PC-9 (cell line): Measurements from ENCODE around the gene TMEM272. TPM values are rescaled to one million over a fixed set of nuclear protein-coding genes. Genes with fewer than 3 reads are reported as not detected.

Experiments
- BruUV-seq: library from RNA; stranded (reverse); fragments of 400-500 nt; replicated peaks from 2 replicates; lab custom pipeline; 2021; lab: Mats Ljungman, UMichigan
- CTCF ChIA-PET: fragments of 300-600 bp; sonication (Branson Sonifier 250); formaldehyde crosslinking; loops from one replicate; lab custom pipeline; 2022; ENCODE audit warnings: antibody characterized with exemption; lab: Charles Lee
- POLR2A ChIA-PET: fragments of 300-600 bp; sonication (Branson Sonifier 250); formaldehyde crosslinking; loops from one replicate; lab custom pipeline; 2022; ENCODE audit warnings: antibody characterized with exemption; ENCODE audit not compliant: unreplicated experiment; lab: Charles Lee
- DNase-seq, 2 experiments: peaks; one replicate each; pipeline versions ENCODE4 v3.0.0 to v3.0.0-alpha.2; 2015 to 2022; ENCODE audit warnings: mixed read lengths in 1 of 2
- H2AFZ ChIP-seq: fragments of 200-600 bp; sonication (generic); 2 replicates; pipeline ENCODE4 v1.8.1; 2017; ENCODE audit warnings: antibody characterized with exemption
- H3F3A ChIP-seq: fragments of 200-600 bp; sonication (generic); 2 replicates; pipeline ENCODE4 v1.8.1; 2017; ENCODE audit warnings: antibody characterized with exemption, mild to moderate bottlenecking, low read depth; ENCODE audit not compliant: insufficient read depth
- H3K27ac ChIP-seq: fragments of 200-600 bp; sonication (generic); 2 replicates; pipeline ENCODE4 v1.6.1; 2016; ENCODE audit warnings: mixed run types
- H3K27me3 ChIP-seq: fragments of 200-600 bp; sonication (generic); 2 replicates; pipeline ENCODE4 v1.6.1; 2016; ENCODE audit warnings: low read depth, mixed run types; ENCODE audit not compliant: insufficient read depth
- H3K36me3 ChIP-seq: fragments of 200-600 bp; sonication (generic); 2 replicates; pipeline ENCODE4 v1.6.1; 2016; ENCODE audit warnings: low read depth, mixed run types
- H3K4me1 ChIP-seq: fragments of 200-600 bp; sonication (generic); replicated peaks from 2 replicates; pipeline ENCODE4 v1.6.1; 2016; ENCODE audit warnings: mixed run types; ENCODE audit not compliant: insufficient read depth
- H3K4me2 ChIP-seq: fragments of 200-600 bp; sonication (generic); 2 replicates; pipeline ENCODE4 v1.6.1; 2017; ENCODE audit warnings: mixed run types
- H3K4me3 ChIP-seq: fragments of 200-600 bp; sonication (generic); 2 replicates; pipeline ENCODE4 v1.6.1; 2016; ENCODE audit warnings: mixed run types
- H3K79me2 ChIP-seq: fragments of 200-600 bp; sonication (generic); 2 replicates; pipeline ENCODE4 v1.6.1; 2017; ENCODE audit warnings: low read depth, mixed run types
- H3K9me2 ChIP-seq: fragments of 200-600 bp; sonication (generic); 2 replicates; pipeline ENCODE4 v1.8.1; 2017; ENCODE audit warnings: mild to moderate bottlenecking; ENCODE audit not compliant: insufficient read depth
- H3K9me3 ChIP-seq: fragments of 200-600 bp; sonication (generic); 2 replicates; pipeline ENCODE4 v1.8.1; 2016; ENCODE audit warnings: low read depth; ENCODE audit not compliant: insufficient read depth
- H4K20me1 ChIP-seq: fragments of 200-600 bp; sonication (generic); 2 replicates; pipeline ENCODE4 v1.8.1; 2017; ENCODE audit not compliant: insufficient read depth
- EZH2 ChIP-seq: fragments of 200-600 bp; sonication (generic); IDR thresholded peaks from 2 replicates; pipeline ENCODE4 v1.8.0; 2017; ENCODE audit warnings: antibody characterized with exemption, low read depth
- intact Hi-C: fragments of 100-400 bp; cut with micrococcal nuclease; formaldehyde crosslinking; loops from one replicate; pipeline ENCODE4 v1.10.0; 2022; ENCODE audit not compliant: unreplicated experiment
- total RNA-seq: library from RNA; stranded (reverse); gene quantifications from 2 replicates; pipeline ENCODE4 v1.2.3, GENCODE V29; 2021
- TF ChIP-seq, protein P1 (sequence below): fragments of 200-600 bp; sonication (generic); conservative IDR thresholded peaks from 2 replicates; pipeline ENCODE4 v1.6.1; 2017; ENCODE audit warnings: mixed run types, antibody characterized with exemption, mild to moderate bottlenecking, moderate library complexity

TMEM272 gene
- total RNA-seq, 1 experiment from 2014 or later: not detected

DNA sequence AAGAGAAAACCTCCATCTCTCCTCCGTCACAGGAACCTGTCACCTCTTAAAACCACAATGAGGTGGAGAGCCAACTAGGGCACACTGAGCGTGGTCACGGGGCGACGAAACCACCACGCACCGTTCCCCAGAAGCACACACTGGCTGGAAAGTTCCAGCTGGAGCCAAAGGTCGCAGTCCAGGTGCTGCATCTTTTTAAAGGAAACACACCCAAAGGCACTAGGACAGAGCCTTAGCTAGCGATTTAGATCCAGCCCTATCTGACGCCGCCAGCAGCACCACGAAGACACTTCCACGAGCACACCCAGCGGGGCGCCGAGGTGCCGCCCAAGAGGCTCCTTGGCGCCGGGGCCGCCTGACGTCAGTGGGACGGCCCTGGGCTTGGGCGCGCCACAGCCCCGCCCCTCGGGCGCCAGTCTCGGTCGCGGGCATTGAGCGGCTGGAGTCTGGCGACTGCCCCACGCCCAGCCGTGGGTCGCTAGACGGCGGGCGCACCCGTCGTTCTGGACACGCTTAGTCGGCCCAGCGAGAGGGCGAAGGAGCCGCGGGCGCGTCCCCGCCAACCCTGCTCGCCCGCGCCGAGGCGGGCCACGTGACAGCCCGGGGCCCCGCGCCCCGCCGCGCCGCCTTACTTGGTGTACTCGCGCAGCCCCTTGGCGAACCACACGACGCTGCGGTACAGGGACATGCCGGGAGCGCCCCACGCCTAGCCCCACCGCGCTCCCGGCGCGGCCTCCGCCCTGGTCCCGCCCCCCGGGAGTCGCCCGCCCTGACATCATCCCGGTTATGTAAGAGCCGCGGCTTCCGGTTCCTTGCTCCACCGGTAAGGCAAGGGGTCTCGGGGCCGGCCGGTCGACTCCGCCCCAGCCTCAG lies 41.3 kb downstream of the TMEM272 start, which contains the start of gene DHRS12:
Gene DHRS12, minus strand, starts transcription at position 742 of the 873 bp plus-strand sequence. CDS start 4,504 bp downstream, outside the sequence.
- peak within 1 kb of the TSS; percentile 89 for H2AFZ ChIP-seq
- TSS peak; percentile 71 for BruUV-seq
- H3K9me2 ChIP-seq: no peaks in the 10 kb centered on the region
- peak within 1 kb of the TSS; percentile 54 for H3K27ac ChIP-seq
- peaks cover 37% of the 10 kb centered on the region; the same call in 1 of the 2 replicates for H3F3A ChIP-seq
- ChIA-PET POLR2A (interaction anchor here (0.6 kb wide), 1 partner anchor 77 kb away, joined by 3 read pairs; no protein-coding TSS in a partner anchor), CTCF (no interaction called here)
- no peaks in the 10 kb centered on the region for H3K79me2 ChIP-seq
- H3K36me3 ChIP-seq: no peaks in the 10 kb centered on the region
- peak within 1 kb of the TSS; percentile 99 for H3K4me2 ChIP-seq
- peaks cover 26% of the 10 kb centered on the region for H3K4me1 ChIP-seq
- H3K27me3 ChIP-seq: no peaks in the 10 kb centered on the region
- intact Hi-C loops: loop anchor here (1.0 to 5.0 kb wide), 4 partner anchors 324 to 676 kb away; partner anchors contain the start of genes INTS6, NEK5 and VPS36
- H3K9me3 ChIP-seq: no peaks in the 10 kb centered on the region
- peak; percentile 60 to 83 for DNase-seq
- TF ChIP-seq, protein P1, sequence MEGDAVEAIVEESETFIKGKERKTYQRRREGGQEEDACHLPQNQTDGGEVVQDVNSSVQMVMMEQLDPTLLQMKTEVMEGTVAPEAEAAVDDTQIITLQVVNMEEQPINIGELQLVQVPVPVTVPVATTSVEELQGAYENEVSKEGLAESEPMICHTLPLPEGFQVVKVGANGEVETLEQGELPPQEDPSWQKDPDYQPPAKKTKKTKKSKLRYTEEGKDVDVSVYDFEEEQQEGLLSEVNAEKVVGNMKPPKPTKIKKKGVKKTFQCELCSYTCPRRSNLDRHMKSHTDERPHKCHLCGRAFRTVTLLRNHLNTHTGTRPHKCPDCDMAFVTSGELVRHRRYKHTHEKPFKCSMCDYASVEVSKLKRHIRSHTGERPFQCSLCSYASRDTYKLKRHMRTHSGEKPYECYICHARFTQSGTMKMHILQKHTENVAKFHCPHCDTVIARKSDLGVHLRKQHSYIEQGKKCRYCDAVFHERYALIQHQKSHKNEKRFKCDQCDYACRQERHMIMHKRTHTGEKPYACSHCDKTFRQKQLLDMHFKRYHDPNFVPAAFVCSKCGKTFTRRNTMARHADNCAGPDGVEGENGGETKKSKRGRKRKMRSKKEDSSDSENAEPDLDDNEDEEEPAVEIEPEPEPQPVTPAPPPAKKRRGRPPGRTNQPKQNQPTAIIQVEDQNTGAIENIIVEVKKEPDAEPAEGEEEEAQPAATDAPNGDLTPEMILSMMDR: no peak
- no peak for TF ChIP-seq EZH2
- no peaks in the 10 kb centered on the region for H4K20me1 ChIP-seq
- peak within 1 kb of the TSS; percentile 69 for H3K4me3 ChIP-seq

DNA sequence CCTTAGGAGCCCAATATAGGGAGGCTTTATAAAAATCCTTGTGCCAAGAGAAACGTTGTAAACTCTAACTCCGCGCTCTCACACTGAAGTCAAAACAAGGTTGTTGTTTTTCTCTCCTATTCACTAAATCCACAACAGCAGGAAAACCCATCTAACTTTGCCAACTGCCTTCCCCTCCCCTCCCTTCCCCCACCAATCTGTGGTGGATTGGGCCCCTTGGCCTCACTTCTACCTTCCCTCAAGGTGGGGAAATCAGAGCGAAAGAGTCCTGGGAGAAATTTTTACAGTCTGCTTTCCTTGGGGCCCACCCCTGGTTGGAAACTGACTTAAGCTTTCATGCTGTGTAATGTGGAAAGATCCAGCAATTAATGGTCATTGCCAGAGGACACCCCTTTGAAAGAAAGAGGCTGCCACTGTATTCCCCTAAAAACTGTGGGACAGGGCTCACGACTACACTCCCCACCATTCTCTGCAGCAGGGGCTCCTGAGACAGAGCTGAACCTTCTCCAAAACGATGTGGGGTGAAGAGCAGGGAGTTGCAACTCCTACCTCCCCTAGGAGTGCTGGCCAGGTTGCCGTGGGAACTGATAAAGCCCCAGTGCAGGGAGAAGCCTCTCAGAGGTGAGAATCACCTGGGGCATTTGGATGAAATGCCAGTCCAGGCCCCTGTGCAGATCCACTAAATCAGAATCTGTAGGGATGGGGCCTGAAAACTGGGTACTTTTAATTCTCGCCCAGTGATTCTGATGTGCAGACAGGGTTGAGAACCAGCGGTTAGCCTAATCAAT lies 42.2 kb downstream of the TMEM272 start:
- no peak for TF ChIP-seq EZH2
- TF ChIP-seq, protein P1: no peak
- peaks cover 26% of the 10 kb centered on the region for H3K4me1 ChIP-seq
- no peaks in the 10 kb centered on the region for H3K79me2 ChIP-seq
- H3F3A ChIP-seq: peaks cover 37% of the 10 kb centered on the region; the same call in 1 of the 2 replicates
- peak overlapping the region; percentile 99 for H3K4me2 ChIP-seq
- H4K20me1 ChIP-seq: no peaks in the 10 kb centered on the region
- H3K27ac ChIP-seq: peak overlapping the region; percentile 54; the same call in 1 of the 2 replicates
- POLR2A ChIA-PET: interaction anchor here (0.6 to 1.3 kb wide), 3 partner anchors 76 to 368 kb away, joined by 3 to 14 read pairs (median 9); partner anchors contain the start of gene INTS6
- H2AFZ ChIP-seq: peak overlapping the region; percentile 89
- H3K27me3 ChIP-seq: no peaks in the 10 kb centered on the region
- BruUV-seq: no TSS peak
- no peaks in the 10 kb centered on the region for H3K9me2 ChIP-seq
- CTCF ChIA-PET: interaction anchor here (0.7 kb wide), 2 partner anchors 67 to 433 kb away, joined by 3 to 5 read pairs; no protein-coding TSS in a partner anchor
- intact Hi-C loops: loop anchor here (1.0 to 5.0 kb wide), 4 partner anchors 324 to 676 kb away; partner anchors contain the start of genes INTS6, NEK5 and VPS36
- peak overlapping the region; percentile 69 for H3K4me3 ChIP-seq
- no peak for DNase-seq
- H3K36me3 ChIP-seq: no peaks in the 10 kb centered on the region
- H3K9me3 ChIP-seq: no peaks in the 10 kb centered on the region
